ENCODE measurements around the gene TLE7.

The TLE7 gene

DNA sequence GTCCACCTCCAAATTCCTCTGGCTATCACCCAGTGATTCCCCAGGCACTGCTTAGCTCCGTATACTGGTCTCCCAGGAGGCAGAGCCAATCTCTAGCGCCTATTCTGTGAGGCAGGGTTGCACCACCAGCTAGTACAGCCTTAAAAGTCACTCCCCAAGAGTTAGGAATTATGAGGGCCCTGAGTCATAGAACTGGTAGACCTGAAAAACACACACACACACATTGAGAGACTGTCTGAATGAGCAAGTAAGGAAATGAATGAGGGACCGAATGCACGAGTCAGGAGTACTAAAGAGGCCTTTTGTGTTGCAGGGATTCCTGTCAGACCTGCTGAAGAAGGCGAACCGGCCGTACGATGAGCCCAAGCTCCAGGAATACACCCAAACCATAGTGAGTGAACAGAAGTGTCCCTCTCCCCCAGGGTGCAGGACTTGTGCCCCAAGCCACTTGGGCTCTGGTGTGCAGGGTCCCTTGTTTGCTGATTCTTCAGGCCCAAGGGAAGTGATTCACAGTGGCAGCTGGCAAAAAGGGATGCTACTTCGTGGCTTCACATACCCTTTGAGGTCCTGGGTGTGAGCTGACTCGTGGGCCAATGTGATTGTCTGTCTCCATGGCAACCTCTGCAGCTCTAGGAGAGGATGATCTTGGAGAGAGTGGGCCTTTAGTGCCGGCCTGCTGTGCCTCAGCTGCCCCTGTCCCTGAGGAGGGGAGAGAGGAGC lies 58.6 kb downstream of the TLE7 start:
- Histone ChIP-seq H3K9ac (no peak overlapping the region; a peak in 1 of 22 replicates), H3K4me3 (no peak overlapping the region), H3K36me3 (no peaks in the 10 kb centered on the region), H3K27ac (peak overlapping the region in 2 of 11 experiments; percentile 23 to 58; a peak in 2 of 22 replicates), H4K20me1 (no peaks in the 10 kb centered on the region), H3K27me3 (no peaks in the 10 kb centered on the region), H3K4me2 (peak overlapping the region in 7 of 11 experiments; percentile 7 to 41 (median 20); a peak in 10 of 22 replicates), H3K4me1 (peaks cover 4 to 25% (median 13%) of the 10 kb centered on the region in 10 experiments; a peak in 13 of 20 replicates), H3K9me3 (replicated peaks in 1 of 11) (no peaks in the 10 kb centered on the region)
- no peak for TF ChIP-seq Cebpa-rat (IDR thresholded peaks at IDR 0.05)

DNA sequence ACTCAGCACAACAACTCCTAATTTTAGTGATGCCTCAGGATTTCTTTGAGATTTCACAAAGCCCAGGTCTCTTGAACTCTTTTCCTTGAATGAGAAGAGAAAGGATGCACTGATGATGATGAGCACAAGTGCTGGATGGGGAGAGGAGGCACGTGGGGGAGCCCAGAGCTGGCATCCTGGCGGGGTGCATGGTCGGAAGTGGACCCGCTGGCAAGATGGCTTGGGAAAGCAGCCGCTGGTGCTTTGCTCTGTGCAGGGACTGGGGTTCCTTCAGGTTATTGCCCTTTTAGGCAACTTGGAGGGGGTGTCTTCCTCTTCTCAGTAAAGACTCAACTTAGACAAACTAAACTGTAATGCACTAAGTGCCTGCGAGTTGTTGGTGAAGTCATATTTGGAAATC lies 61.0 kb downstream of the TLE7 start:
- H3K27ac ChIP-seq = no peak overlapping the region
- H3K9ac ChIP-seq = no peak overlapping the region
- H3K36me3 ChIP-seq = no peaks in the 10 kb centered on the region
- peaks cover 0 to 17% (median 12%) of the 10 kb centered on the region in 10 experiments; a peak in 12 of 20 replicates for H3K4me1 ChIP-seq
- H3K27me3 ChIP-seq = no peaks in the 10 kb centered on the region
- H3K4me3 ChIP-seq = no peak overlapping the region
- H3K9me3 ChIP-seq (replicated peaks in 1 of 11) = no peaks in the 10 kb centered on the region
- no peaks in the 10 kb centered on the region for H4K20me1 ChIP-seq
- no peak for TF ChIP-seq Cebpa-rat (IDR thresholded peaks at IDR 0.05)
- H3K4me2 ChIP-seq = no peak overlapping the region
